Caco-2 (cell line): Measurements from ENCODE around the gene TINCR. TPM values are rescaled to one million over a fixed set of nuclear protein-coding genes. Genes with fewer than 3 reads are reported as not detected.

Source experiments
- BruUV-seq: library from RNA; stranded (reverse); fragments of 400-500 nt; replicated peaks from 2 replicates; lab custom pipeline; 2021; lab: Mats Ljungman, UMichigan
- CTCF ChIA-PET: fragments of 300-600 bp; sonication (Branson Sonifier 250); formaldehyde crosslinking; loops from one replicate; lab custom pipeline; 2022; ENCODE audit warnings: antibody characterized with exemption; lab: Charles Lee
- POLR2A ChIA-PET: fragments of 300-600 bp; sonication (Branson Sonifier 250); formaldehyde crosslinking; loops from one replicate; lab custom pipeline; 2022; ENCODE audit warnings: antibody characterized with exemption; lab: Charles Lee
- DNase-seq, 2 experiments: peaks; one replicate each; pipeline versions ENCODE4 v3.0.0 to v3.0.0-alpha.2; 2020 to 2022
- H3K27me3 ChIP-seq: replicated peaks from 2 replicates; pipeline ENCODE4 v1.6.0; 2011; ENCODE audit warnings: low read length; ENCODE audit not compliant: control insufficient read depth, insufficient read depth
- H3K36me3 ChIP-seq: 2 replicates; pipeline ENCODE4 v1.5.1; 2011; ENCODE audit warnings: low read length; ENCODE audit not compliant: control insufficient read depth, insufficient read depth
- H3K4me1 ChIP-seq: fragments of 250-450 bp; sonication (Bioruptor Pico); 2 replicates; pipeline ENCODE4 v1.5.1; 2020; ENCODE audit warnings: mild to moderate bottlenecking
- H3K4me3 ChIP-seq: 2 replicates; pipeline ENCODE4 v1.5.1; 2011; ENCODE audit warnings: low read depth, mild to moderate bottlenecking, control low read depth, low read length
- H3K9me3 ChIP-seq: fragments of 250-450 bp; sonication (Bioruptor Pico); 2 replicates; pipeline ENCODE4 v1.5.1; 2020; ENCODE audit warnings: mild to moderate bottlenecking, moderate library complexity
- H3K27ac Mint-ChIP-seq: one replicate; pipeline ENCODE4 v1.8.0; 2022; ENCODE audit warnings: mixed read lengths; ENCODE audit not compliant: unreplicated experiment
- H3K27me3 Mint-ChIP-seq: one replicate; pipeline ENCODE4 v1.8.0; 2022; ENCODE audit warnings: mixed read lengths; ENCODE audit not compliant: insufficient read depth, unreplicated experiment
- H3K36me3 Mint-ChIP-seq: one replicate; pipeline ENCODE4 v1.8.0; 2022; ENCODE audit warnings: mild to moderate bottlenecking, mixed read lengths; ENCODE audit not compliant: insufficient read depth, unreplicated experiment
- H3K4me1 Mint-ChIP-seq: one replicate; pipeline ENCODE4 v1.8.0; 2022; ENCODE audit warnings: low read depth, mixed read lengths; ENCODE audit not compliant: unreplicated experiment
- H3K4me3 Mint-ChIP-seq: one replicate; pipeline ENCODE4 v1.8.0; 2022; ENCODE audit warnings: mild to moderate bottlenecking, moderate library complexity, mixed read lengths; ENCODE audit not compliant: unreplicated experiment
- H3K9me3 Mint-ChIP-seq: one replicate; pipeline ENCODE4 v1.8.0; 2022; ENCODE audit warnings: mixed read lengths; ENCODE audit not compliant: unreplicated experiment
- CTCF ChIP-seq, 2 experiments: fragments of 200-600 bp in 1 of 2; IDR thresholded peaks; 1 replicate in 1 of 2; 2 replicates in 1 of 2; pipeline versions ENCODE4 v1.5.1 to v1.8.0; 2011 to 2022; ENCODE audit warnings: antibody characterized with exemption in 1 of 2, control low read depth in 1 of 2, inconsistent platforms in 1 of 2, low read depth in 1 of 2, low read length in 1 of 2, mild to moderate bottlenecking in 1 of 2, moderate library complexity in 1 of 2; ENCODE audit not compliant: insufficient read depth in 1 of 2, severe bottlenecking in 1 of 2, unreplicated experiment in 1 of 2
- intact Hi-C: fragments of 100-400 bp; cut with micrococcal nuclease; formaldehyde crosslinking; loops from one replicate; pipeline ENCODE4 v1.10.0; 2022; ENCODE audit not compliant: unreplicated experiment
- total RNA-seq: library from RNA; stranded (reverse); gene quantifications from 2 replicates; pipeline ENCODE4 v1.2.3, GENCODE V29; 2022

The TINCR gene
- total RNA-seq, 1 experiment from 2014 or later: 3.8 TPM

- Mint-ChIP-seq H3K27me3 (no peaks in the 10 kb centered on the region), H3K27ac (no peak overlapping the region), H3K4me3 (no peak overlapping the region), H3K4me1 (no peaks in the 10 kb centered on the region), H3K9me3 (no peaks in the 10 kb centered on the region), H3K36me3 (peaks cover 90% of the 10 kb centered on the region)
- no peak for TF ChIP-seq CTCF (IDR thresholded peaks at IDR 0.05; ENCODE audit: insufficient read depth in 1 of 2, low read depth in 1 of 2, low read length in 1 of 2, severe bottlenecking in 1 of 2, unreplicated experiment in 1 of 2)
- no peaks in the 10 kb centered on the region for H3K9me3 ChIP-seq
- CTCF ChIA-PET: no interaction called here
- H3K4me1 ChIP-seq: no peaks in the 10 kb centered on the region
- no peak overlapping the region for H3K4me3 ChIP-seq
- H3K36me3 ChIP-seq: peaks cover 5% of the 10 kb centered on the region
- no peaks in the 10 kb centered on the region for H3K27me3 ChIP-seq
- DNase-seq: no peak
- BruUV-seq: no TSS peak
- POLR2A ChIA-PET: no interaction called here
- intact Hi-C loops: no loop called here
These were observed 25.0 kb upstream of the TINCR start for GRCh38 chr19:5592531-5593342.

GRCh38 chr19:5591476-5591875 is 23.7 kb upstream of the TINCR start:
- Mint-ChIP-seq H3K4me3 (no peak overlapping the region), H3K27me3 (no peaks in the 10 kb centered on the region), H3K9me3 (no peaks in the 10 kb centered on the region), H3K4me1 (no peaks in the 10 kb centered on the region), H3K27ac (no peak overlapping the region), H3K36me3 (peaks cover 89% of the 10 kb centered on the region)
- ChIA-PET POLR2A (no interaction called here), CTCF (no interaction called here)
- Histone ChIP-seq H3K4me1 (no peaks in the 10 kb centered on the region), H3K36me3 (peaks cover 5% of the 10 kb centered on the region), H3K27me3 (no peaks in the 10 kb centered on the region), H3K9me3 (no peaks in the 10 kb centered on the region), H3K4me3 (no peak overlapping the region)
- no peak for DNase-seq
- no peak for TF ChIP-seq CTCF (IDR thresholded peaks at IDR 0.05; ENCODE audit: insufficient read depth in 1 of 2, low read depth in 1 of 2, low read length in 1 of 2, severe bottlenecking in 1 of 2, unreplicated experiment in 1 of 2)
- BruUV-seq: no TSS peak
- intact Hi-C loops: no loop called here

- no peaks in the 10 kb centered on the region for H3K9me3 Mint-ChIP-seq
- intact Hi-C loops: no loop called here
These were observed 23.1 kb upstream of the TINCR start for GRCh38 chr19:5590865-5591154.

More at GRCh38 chr19:5590865-5591154, 23.1 kb upstream of the TINCR start:
- BruUV-seq: no TSS peak
- CTCF ChIA-PET: no interaction called here
- Histone ChIP-seq H3K36me3 (peaks cover 5% of the 10 kb centered on the region), H3K9me3 (no peaks in the 10 kb centered on the region), H3K27me3 (no peaks in the 10 kb centered on the region), H3K4me3 (no peak overlapping the region), H3K4me1 (no peaks in the 10 kb centered on the region)
- Mint-ChIP-seq H3K27me3 (no peaks in the 10 kb centered on the region), H3K4me1 (no peaks in the 10 kb centered on the region), H3K36me3 (peaks cover 89% of the 10 kb centered on the region), H3K27ac (no peak overlapping the region), H3K4me3 (no peak overlapping the region)
- POLR2A ChIA-PET: no interaction called here
- TF ChIP-seq CTCF (IDR thresholded peaks at IDR 0.05; ENCODE audit: insufficient read depth in 1 of 2, low read depth in 1 of 2, low read length in 1 of 2, severe bottlenecking in 1 of 2, unreplicated experiment in 1 of 2): no peak
- DNase-seq: no peak
